GM19467 (cell line): ENCODE measurements around the gene NCK2.

ENCODE experiments used
- ATAC-seq: cut with Tn5 transposase; IDR thresholded peaks from one replicate; pipeline ENCODE4 v1.9.1; 2021; ENCODE audit warnings: mild to moderate bottlenecking, moderate library complexity; ENCODE audit not compliant: unreplicated experiment

The NCK2 gene

GRCh38 chr2:105866216-105867185 is 121.8 kb downstream of the NCK2 start:
- no peak for ATAC-seq

DNA sequence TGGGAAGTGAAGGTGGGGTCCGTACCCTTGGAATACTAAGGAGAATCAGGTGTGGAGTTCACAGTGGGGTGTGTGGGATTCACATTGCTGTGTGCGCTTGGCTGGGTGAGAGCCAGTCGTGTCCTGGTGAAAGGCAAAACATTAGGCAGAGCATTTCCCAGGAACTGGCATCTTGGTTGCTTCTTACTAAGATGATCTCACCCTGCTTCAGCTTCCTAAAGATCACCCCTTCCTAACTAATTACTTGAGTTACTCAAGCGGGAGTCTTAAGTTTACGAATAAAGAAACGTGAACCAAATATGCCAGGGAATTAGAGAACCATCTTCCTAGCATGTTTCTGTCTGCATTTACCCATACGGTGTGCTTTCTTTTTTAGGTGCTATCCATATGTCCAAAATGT is 122.9 kb downstream of the NCK2 start:
- no peak for ATAC-seq

- ATAC-seq: no peak
These were observed 123.3 kb downstream of the NCK2 start for GRCh38 chr2:105868060-105868459.

DNA sequence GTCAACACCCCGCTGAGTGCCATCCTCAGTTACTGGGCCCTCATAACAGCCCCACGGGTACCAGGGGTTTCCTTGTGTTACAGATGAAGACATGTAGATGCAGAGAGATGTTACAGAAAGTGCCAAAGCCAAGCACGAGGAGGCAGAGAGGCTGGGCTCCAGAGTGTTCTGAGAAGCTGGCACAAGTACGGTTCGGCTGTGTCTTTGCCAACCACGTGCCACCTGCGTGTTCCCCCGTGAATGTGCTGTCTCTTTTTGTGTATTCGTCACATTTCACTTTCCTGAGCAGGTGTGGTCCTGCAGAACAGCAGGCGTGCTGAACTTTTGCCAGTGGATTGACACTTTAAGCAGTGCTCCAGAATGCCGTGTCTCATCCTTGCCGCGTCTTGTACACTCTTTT is 124.6 kb downstream of the NCK2 start:
- ATAC-seq: no peak

- ATAC-seq: no peak
These were observed 125.3 kb downstream of the NCK2 start for GRCh38 chr2:105870062-105870461.

DNA sequence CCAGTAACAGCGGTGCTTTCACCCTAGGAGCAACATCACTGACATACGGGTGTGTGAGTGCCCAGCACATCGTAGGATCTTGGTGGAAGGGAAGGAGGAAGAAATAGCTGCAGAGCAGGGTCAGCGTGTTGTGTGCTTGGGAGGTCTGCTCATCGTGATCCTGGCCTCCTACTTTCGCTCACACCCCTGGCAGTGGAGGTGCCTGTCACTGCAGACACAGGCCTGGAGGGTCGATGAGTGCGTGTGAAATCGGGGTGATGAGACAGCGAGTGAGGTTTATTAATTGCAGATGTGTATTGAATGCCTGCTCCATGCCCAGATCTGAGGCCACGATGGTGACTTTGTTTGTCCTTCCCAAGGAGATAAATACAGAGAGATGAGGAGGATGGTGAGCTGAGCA is 126.1 kb downstream of the NCK2 start:
- ATAC-seq: no peak

GRCh38 chr2:105872142-105872728 is 127.5 kb downstream of the NCK2 start:
- no peak for ATAC-seq

DNA sequence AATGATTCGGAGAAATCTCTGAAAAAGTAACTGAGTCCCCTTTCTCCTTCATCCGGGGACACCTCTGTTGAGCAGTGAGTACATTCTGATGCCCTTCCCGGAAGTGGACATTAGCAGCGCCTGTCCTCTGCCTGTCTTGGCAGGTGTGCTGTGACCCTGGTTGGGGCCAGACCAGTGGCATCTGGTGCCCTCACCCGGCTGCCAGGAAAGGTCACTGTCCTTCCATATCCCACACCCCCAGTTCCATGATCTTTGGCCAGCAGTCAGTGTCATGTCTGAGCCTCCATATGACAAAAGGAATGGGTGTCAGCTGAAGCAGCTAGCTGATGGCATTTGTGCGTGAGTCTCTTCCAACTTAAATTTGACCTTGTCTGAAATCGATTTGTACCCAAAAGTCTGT is 128.1 kb downstream of the NCK2 start:
- ATAC-seq: no peak

DNA sequence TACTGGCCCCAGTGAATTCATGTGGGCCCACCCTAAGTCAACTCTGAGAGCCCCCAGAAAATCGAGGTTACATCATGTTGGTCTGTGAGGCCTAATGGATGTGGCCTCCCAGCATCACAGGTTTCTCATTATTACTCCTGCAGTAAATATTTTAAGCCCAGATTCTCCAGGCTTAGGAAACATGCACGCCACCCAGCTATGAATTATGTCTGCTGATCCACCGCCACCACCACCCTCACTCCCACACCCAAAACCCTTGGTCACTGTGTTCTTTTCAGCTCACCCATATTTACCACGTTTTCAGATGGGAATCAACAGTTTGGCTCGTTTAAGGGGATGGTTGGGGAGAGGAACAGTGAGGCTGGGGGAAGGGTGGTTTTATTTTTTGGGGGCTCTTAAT is 128.6 kb downstream of the NCK2 start:
- ATAC-seq: no peak

DNA sequence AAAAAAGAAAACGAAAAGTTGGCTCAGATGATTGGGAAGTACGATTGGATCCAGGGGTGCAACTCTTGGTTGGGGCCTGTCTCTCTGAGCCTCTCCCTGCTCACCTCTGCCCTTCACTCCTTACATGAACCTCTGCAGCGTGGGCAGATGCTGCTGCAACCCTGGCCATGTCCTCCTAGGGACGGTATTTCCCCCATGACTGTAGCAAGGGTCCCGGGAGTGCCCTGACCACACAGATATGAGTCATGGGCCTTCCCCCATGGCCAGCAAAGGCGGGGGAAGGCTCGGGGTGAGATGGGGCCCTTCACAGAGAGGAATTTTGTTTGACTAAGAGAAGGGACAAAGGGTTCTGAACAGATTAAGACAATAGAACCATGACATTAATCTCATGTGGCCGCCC is 129.0 kb downstream of the NCK2 start:
- ATAC-seq: peak; percentile 66

DNA sequence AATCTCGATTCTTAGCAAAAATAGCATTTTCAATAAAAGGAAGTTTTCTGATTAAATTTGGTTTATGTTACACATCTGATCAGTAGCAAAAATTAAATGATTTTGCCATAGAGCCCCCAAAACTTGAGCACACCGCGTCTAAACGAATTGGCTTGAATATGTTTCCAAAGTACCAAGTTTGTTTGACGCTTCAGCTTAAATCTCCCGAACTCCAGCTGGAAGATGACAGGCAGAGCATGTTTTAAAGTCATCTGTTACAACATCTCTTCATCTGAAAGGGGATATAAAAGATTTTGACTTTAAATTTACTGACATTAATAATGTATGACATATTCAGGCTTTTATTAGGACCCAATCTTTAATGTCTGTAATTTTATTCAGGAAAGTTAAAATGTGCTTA is 129.8 kb downstream of the NCK2 start:
- ATAC-seq: no peak

DNA sequence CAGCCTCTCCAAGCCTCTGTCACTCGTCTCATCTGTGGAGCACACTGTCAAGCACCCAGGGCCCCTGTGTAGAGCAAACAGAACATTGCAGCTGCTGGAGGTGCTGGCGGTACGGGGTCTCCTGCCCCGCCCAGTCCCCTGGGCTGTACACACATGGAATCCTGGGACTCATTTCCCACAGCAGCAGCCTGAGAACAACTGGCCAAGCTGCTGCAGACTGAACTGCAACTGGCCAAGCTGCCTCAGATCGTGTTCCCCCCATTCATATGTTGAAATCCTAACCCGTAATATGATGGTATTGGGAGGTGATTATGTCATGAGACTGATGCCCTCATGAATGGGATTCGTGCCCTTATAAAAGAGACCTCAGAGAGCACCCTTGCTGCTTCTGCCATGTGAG is 130.5 kb downstream of the NCK2 start:
- ATAC-seq: no peak

GRCh38 chr2:105876191-105876590 is 131.5 kb downstream of the NCK2 start:
- ATAC-seq: no peak

DNA sequence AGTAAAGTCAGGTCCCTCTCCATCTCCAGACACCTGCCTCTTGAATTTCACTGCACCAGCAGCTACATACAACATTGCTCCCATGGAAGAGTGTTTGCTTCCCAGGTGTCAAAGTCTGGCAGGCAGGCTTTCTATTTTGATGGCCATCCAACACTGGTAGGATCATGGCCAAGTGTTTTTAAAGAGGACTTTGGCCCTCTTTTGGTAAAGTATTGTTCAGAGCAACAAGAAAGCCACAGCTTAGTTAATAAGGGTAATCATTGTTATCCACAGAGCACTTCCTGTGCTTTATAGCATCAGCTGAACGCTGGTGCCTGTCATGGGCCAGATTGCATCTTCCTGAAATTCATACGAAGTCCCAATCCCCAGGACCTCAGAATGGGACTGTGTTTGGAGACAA is 133.2 kb downstream of the NCK2 start:
- ATAC-seq: no peak

- ATAC-seq: no peak
These were observed 134.5 kb downstream of the NCK2 start for GRCh38 chr2:105879106-105879802.

- no peak for ATAC-seq
These were observed 135.1 kb downstream of the NCK2 start for GRCh38 chr2:105879803-105880300.

GRCh38 chr2:105880637-105881036 is 135.9 kb downstream of the NCK2 start:
- no peak for ATAC-seq

DNA sequence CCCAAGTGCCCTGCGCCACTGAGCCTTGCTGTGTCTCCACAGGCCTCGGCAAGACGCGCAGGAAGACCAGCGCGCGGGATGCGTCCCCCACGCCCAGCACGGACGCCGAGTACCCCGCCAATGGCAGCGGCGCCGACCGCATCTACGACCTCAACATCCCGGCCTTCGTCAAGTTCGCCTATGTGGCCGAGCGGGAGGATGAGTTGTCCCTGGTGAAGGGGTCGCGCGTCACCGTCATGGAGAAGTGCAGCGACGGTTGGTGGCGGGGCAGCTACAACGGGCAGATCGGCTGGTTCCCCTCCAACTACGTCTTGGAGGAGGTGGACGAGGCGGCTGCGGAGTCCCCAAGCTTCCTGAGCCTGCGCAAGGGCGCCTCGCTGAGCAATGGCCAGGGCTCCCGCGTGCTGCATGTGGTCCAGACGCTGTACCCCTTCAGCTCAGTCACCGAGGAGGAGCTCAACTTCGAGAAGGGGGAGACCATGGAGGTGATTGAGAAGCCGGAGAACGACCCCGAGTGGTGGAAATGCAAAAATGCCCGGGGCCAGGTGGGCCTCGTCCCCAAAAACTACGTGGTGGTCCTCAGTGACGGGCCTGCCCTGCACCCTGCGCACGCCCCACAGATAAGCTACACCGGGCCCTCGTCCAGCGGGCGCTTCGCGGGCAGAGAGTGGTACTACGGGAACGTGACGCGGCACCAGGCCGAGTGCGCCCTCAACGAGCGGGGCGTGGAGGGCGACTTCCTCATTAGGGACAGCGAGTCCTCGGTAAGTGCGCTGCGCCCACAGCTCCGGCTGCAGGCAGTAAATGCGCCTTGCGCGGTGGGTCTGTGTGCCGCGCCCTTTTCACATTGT is 136.8 kb downstream of the NCK2 start:
- ATAC-seq: no peak

DNA sequence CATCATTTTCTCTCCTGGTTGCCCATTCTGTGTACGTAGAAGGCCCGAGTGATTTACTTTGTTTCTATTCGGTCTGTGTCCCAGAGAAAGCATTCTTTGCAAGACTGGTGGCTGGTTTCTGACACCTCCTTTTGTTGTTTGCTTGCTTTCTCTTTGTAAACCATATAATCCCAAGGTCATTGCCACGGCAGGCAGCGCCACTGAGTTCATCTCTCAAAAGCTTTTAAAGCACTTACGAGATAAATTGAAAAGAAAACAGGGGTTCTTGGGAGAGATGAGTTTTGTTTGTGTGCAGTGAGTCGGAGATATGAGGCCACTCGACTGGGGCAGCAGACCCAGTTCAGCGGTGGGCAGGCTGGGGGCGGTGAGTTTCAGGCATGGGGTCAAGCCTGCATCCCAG is 137.6 kb downstream of the NCK2 start:
- ATAC-seq: no peak

GRCh38 chr2:105882920-105883435 is 138.3 kb downstream of the NCK2 start:
- ATAC-seq: no peak
